NT2/D1 (cell line): Measurements from ENCODE around the gene SLC17A4.

Source experiments
- DNase-seq: peaks from one replicate; pipeline ENCODE4 v3.0.0-alpha.2; 2011; ENCODE audit warnings: low read depth, low spot score
- H3K27me3 ChIP-seq: 2 replicates; pipeline ENCODE4 v1.6.0; 2011; ENCODE audit warnings: mild to moderate bottlenecking; ENCODE audit not compliant: insufficient read length, insufficient read depth
- H3K36me3 ChIP-seq: 2 replicates; pipeline ENCODE4 v1.6.1; 2011; ENCODE audit warnings: mild to moderate bottlenecking, low read length, mixed read lengths; ENCODE audit not compliant: insufficient read depth, insufficient read length
- H3K4me1 ChIP-seq: 2 replicates; pipeline ENCODE4 v1.5.1; 2011; ENCODE audit not compliant: insufficient read depth, insufficient read length
- H3K4me3 ChIP-seq: 2 replicates; pipeline ENCODE4 v1.5.1; 2011; ENCODE audit warnings: low read depth; ENCODE audit not compliant: insufficient read length
- H3K9ac ChIP-seq: 2 replicates; pipeline ENCODE4 v1.6.0; 2011; ENCODE audit warnings: low read depth; ENCODE audit not compliant: insufficient read length
- H3K9me3 ChIP-seq: 2 replicates; pipeline ENCODE4 v1.5.1; 2011; ENCODE audit warnings: mild to moderate bottlenecking, low read length; ENCODE audit not compliant: insufficient read depth
- SUZ12 ChIP-seq: IDR thresholded peaks from 2 replicates; pipeline ENCODE4 v1.6.1; 2011; ENCODE audit not compliant: insufficient read length, insufficient read depth; ENCODE audit errors: extremely low read depth
- YY1 ChIP-seq: IDR thresholded peaks from 2 replicates; pipeline ENCODE4 v1.6.1; 2011; ENCODE audit not compliant: insufficient read length, insufficient read depth
- ZNF274 ChIP-seq: IDR thresholded peaks from 2 replicates; pipeline ENCODE4 v1.6.1; 2011; ENCODE audit warnings: mild to moderate bottlenecking, low read depth, low read length

The SLC17A4 gene

GRCh38 chr6:25754535-25754934 lies at the start of gene SLC17A4:
Gene SLC17A4, plus strand, starts transcription at chr6:25754742. Its CDS starts 7,221 bp downstream, at chr6:25761963.
- Histone ChIP-seq H3K36me3 (no peaks in the 10 kb centered on the region), H3K27me3 (no peaks in the 10 kb centered on the region), H3K9ac (no peak within 1 kb of the TSS), H3K4me1 (no peaks in the 10 kb centered on the region), H3K9me3 (no peaks in the 10 kb centered on the region), H3K4me3 (no peak within 1 kb of the TSS)
- no peak for DNase-seq
- TF ChIP-seq YY1 (no peak), SUZ12 (no peak), ZNF274 (no peak)

GRCh38 chr6:25706314-25707014 lies 48.1 kb upstream of the SLC17A4 start:
- Histone ChIP-seq H3K36me3 (no peaks in the 10 kb centered on the region), H3K4me3 (no peak overlapping the region), H3K27me3 (no peaks in the 10 kb centered on the region), H3K9ac (no peak overlapping the region), H3K4me1 (no peaks in the 10 kb centered on the region), H3K9me3 (no peaks in the 10 kb centered on the region)
- DNase-seq = no peak
- TF ChIP-seq ZNF274 (no peak), SUZ12 (no peak), YY1 (no peak)

GRCh38 chr6:25709761-25710160 lies 44.8 kb upstream of the SLC17A4 start:
- Histone ChIP-seq H3K9ac (no peak overlapping the region), H3K36me3 (no peaks in the 10 kb centered on the region), H3K27me3 (no peaks in the 10 kb centered on the region), H3K4me3 (no peak overlapping the region), H3K9me3 (no peaks in the 10 kb centered on the region), H3K4me1 (no peaks in the 10 kb centered on the region)
- TF ChIP-seq YY1 = no peak
- no peak for TF ChIP-seq ZNF274
- no peak for TF ChIP-seq SUZ12
- no peak for DNase-seq

- Histone ChIP-seq H3K27me3 (no peaks in the 10 kb centered on the region), H3K9me3 (no peaks in the 10 kb centered on the region), H3K4me1 (no peaks in the 10 kb centered on the region), H3K4me3 (no peak overlapping the region), H3K9ac (no peak overlapping the region), H3K36me3 (no peaks in the 10 kb centered on the region)
- no peak for DNase-seq
- no peak for TF ChIP-seq YY1
- TF ChIP-seq ZNF274 = no peak
- TF ChIP-seq SUZ12 = no peak
Observed at GRCh38 chr6:25710287-25710686, 44.3 kb upstream of the SLC17A4 start.

GRCh38 chr6:25713824-25714223 lies 40.7 kb upstream of the SLC17A4 start:
- no peak overlapping the region for H3K4me3 ChIP-seq
- DNase-seq = no peak

GRCh38 chr6:25714765-25715164 lies 39.8 kb upstream of the SLC17A4 start:
- TF ChIP-seq YY1 = no peak
- TF ChIP-seq ZNF274 = no peak
- no peak for TF ChIP-seq SUZ12
- no peaks in the 10 kb centered on the region for H3K9me3 ChIP-seq
- no peaks in the 10 kb centered on the region for H3K27me3 ChIP-seq
- H3K9ac ChIP-seq = no peak overlapping the region
- DNase-seq = no peak
- H3K4me3 ChIP-seq = no peak overlapping the region
- no peaks in the 10 kb centered on the region for H3K4me1 ChIP-seq
- H3K36me3 ChIP-seq = no peaks in the 10 kb centered on the region

More at GRCh38 chr6:25713824-25714223, 40.7 kb upstream of the SLC17A4 start:
- no peaks in the 10 kb centered on the region for H3K4me1 ChIP-seq
- no peaks in the 10 kb centered on the region for H3K36me3 ChIP-seq
- TF ChIP-seq YY1 = no peak
- TF ChIP-seq SUZ12 = no peak
- H3K9me3 ChIP-seq = no peaks in the 10 kb centered on the region
- H3K27me3 ChIP-seq = no peaks in the 10 kb centered on the region
- H3K9ac ChIP-seq = no peak overlapping the region

DNA sequence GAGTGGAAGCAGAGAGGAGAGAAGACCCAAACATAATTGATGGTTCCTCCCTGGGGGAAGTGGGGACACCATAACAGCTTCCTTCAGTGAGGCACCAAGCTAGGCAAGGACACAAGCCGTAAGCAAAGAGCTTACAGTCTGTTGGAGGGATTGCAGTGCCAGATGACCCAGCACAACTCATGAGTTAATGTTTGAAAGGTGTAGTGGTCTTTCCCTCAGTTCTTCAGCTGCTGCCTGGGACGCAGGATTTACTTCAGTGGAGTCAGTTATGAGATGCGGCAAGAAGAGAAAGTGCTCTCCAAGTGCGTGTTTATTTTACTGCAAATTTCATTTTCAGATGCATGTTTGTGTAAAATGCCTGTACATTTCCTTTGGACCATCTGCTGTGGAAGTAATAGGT lies 38.7 kb upstream of the SLC17A4 start:
- Histone ChIP-seq H3K4me3 (no peak overlapping the region), H3K36me3 (no peaks in the 10 kb centered on the region), H3K4me1 (no peaks in the 10 kb centered on the region), H3K9me3 (no peaks in the 10 kb centered on the region), H3K9ac (no peak overlapping the region), H3K27me3 (no peaks in the 10 kb centered on the region)
- no peak for TF ChIP-seq SUZ12
- TF ChIP-seq ZNF274 = no peak
- no peak for TF ChIP-seq YY1
- DNase-seq = no peak
